ENCODE measurements around the gene SNRK.
A peak's percentile ranks its signal among the peaks of the same experiment; 100 is the strongest.

The SNRK gene

DNA sequence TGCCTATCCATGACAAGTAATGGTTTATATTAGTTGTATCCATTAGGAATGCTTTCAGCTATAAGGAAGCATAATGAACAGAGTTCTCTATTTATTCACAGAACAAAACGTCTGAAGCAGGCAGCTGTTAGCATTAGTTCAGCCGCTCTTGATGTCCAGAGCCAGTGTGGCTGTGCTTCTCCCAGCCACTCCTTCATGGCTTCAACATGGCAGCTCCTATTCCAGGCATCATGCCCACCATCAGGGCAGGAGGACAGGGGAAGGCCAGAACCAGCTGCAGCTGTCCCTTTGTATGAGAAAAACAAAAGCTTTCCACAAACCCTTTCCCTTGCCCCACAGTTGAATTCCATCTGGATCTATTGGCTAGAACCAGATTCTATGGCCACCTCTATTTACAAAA, 12.9 kb upstream of the SNRK start:
- DNase-seq: no peak

DNA sequence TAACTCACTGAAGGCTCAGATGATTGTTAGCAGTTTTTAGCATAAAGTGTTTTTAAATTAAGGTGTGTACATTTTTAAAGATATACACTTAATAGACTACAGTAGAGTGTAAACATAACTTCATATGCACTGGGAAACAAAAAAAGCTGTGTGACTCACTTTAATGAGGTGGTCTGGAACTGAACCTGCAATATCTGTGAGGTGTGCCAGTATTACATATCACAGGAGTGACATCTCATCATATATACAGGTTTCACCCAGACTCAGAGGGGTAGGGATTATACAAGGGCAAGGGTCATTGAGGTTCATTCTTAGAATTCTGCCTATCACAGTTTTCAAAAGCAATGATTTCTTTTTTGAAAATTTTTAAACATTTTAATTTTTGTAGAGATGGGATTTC, 7.3 kb upstream of the SNRK start:
- no peak for DNase-seq

DNA sequence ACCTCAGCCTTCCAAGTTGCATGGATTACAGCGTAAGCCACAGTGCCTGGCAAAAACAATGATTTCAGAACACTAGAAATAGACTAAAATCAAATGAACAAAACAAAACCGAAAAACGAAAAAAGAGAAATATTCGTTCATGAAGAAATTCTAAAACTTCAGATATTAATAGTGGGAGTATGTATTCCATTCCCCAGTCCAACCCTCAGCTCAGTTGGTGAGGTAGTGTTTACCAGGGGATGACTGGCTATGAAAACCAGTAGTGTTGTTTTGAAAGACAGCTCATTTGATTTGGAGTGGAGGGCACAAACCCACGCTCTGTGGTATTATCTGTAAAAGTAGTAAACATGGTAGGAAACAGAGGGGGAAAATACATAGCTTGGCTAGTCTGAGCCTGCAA, 6.8 kb upstream of the SNRK start:
- DNase-seq: no peak

DNA sequence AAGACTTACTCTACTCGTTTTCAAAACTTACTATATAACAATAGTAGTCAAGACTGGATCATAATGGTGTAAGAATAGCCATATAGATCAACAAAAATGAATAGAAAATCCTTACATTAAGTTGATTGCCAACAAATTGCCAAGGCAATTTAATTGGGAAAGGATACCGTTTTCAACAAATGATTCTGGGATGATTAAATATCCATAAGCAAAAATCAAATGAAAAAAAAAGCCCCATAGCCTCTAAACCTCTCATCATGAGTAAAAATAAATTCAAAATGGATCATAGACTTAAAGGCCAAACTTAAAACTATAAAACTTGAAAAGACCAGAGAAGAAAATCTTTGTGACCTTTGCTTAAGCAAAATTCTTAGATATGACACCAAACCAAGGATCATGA, 5.3 kb upstream of the SNRK start:
- DNase-seq: no peak

DNA sequence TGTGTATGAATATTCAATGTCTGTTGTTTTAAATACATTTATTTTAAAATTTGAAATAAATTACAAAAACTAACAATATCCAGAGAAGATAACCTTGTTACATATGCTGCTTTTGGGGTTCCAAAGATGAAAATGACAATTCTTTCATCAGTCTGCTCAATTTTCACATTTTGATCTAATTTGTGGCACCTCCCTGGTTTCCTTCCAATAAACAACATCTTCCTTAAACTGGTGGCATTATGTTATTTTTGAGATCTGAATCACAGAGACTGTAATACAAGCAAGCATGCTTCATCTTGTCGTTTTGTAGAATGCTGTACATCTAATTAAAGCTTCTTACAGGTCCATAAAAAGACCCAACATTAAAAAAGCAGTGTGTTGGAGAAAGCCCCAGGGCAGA, 2.2 kb upstream of the SNRK start:
- no peak for DNase-seq

DNA sequence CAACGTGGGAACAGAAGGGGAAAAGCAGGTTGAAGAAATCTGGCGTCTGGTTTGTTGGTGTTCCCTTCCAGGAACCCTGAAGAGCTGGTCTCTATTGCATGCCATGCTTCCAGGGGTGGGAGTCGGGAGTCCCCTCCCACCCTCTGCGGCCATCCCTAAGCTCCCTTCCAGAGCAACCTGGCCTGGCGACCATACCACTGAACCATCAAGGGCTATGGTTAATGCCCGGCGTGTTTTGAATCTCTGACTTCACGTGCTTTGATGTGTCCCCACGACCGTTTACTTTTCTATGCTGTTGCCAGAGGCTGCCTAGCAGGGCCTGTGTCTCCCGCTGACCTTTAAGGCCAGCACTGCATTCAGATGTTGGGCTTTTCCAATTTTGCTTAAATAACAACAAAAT, 696 bp upstream of the SNRK start:
- no peak for DNase-seq

DNA sequence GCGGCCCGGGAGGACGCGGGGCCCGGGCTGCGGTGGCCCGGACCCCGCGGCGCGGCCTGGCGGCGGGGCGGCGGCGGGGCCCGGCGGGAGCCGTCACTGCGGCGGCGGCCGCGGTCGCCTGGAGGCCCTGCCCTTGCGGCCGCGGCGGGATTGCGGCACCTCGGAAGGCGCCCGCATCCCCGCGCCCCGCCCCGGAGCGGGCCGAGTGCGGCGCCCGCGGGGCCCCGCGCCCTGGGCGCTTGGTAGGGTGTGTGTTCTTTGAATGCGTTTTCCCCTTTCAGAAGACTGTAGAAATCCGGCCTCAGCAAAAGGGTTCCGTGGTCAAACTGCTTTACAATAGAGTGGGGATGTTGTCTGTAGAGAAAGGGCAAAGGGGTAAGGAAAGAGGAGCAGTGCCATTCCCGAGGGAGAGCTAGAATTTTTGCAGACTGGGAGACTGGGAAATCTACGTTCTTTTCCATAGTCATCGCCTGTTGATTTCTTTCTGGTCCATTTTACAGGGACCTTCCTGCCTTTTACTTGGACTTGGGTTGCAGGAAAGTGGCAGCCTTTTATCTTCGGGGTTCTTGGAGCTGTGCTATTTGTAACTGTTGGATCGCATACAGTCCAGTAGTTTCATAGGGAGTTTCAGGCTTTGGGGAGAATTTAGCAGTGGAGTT, 630 bp downstream of the SNRK start:
- peak; percentile 30 to 76 (median 57) for DNase-seq

DNA sequence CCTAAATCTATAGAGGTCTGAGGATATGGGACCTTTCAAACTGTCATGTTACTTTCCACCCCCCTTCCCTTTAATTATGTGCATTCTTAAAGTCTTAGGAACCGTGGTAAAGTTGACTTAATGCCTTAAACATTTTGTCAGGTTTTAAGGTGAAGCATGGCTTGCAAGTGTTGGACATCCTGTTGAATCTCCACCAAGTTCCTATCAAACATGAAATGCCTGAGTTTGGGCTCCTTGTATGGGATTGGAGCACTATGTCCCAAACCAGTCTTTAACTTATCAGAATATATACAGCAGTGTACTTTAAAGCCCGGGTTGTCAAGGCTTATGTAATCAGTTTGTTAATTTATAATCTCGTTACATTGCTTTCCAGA, 1.1 kb downstream of the SNRK start:
- DNase-seq: peak in 1 of 4 experiments; percentile 27

DNA sequence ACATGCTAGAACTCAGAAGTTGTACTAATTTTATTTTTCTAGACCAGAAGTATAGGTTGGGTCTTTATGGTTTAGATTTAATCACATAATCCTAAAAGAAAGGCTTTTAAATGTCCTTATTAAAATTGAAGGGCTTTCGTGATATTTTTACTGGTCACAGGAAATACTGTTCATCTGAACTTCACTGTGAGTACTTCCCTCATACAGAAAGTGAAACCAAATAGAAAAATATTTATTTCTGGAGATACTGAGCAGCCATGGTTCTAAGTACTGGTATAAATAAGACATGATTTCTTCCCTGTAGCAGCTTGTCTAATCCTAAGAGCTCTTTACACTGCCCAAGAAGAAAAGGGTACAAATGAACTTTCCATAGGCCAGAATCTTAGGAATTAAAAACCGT, 2.0 kb downstream of the SNRK start:
- peak in 2 of 4 experiments; percentile 43 to 54 for DNase-seq

DNA sequence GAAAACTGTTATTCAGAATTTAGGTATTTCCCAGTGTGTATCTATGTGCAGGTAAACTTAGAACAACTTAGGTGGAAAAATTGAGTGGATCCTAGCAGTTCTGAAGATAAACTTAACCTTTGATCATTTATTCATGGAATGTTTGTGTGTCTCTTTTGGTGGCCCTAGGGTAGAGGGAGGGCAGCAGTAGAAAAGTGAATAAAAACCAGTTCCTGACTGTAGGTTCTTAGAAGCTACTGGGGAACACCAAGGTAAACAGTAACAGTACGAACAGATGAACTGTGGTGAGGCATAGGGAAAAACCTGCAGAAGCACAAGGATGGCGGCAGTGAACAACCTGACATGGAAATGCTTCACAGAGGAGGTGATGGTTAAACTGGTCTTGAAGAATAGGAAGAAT, 2.5 kb downstream of the SNRK start:
- DNase-seq: no peak

DNA sequence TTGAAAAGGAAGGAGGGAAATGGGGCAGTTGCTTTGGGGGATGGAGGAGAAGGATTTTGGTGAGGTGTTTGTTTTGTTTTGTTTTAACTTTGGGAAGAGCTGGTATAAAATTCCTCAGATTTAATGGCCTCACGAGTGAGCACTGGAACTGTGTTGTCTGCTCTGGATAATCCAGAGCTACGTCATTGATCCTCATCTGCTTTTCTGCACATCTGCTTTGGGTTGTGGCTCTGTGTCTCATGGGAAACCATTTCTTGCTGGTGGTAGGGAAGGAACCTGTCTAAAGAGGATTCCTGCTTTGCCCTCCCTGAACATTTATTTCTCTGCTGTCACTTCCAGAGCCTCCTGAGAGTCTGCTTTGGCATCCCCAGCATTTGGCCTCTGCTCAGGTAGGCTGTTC, 3.1 kb downstream of the SNRK start:
- DNase-seq: no peak

DNA sequence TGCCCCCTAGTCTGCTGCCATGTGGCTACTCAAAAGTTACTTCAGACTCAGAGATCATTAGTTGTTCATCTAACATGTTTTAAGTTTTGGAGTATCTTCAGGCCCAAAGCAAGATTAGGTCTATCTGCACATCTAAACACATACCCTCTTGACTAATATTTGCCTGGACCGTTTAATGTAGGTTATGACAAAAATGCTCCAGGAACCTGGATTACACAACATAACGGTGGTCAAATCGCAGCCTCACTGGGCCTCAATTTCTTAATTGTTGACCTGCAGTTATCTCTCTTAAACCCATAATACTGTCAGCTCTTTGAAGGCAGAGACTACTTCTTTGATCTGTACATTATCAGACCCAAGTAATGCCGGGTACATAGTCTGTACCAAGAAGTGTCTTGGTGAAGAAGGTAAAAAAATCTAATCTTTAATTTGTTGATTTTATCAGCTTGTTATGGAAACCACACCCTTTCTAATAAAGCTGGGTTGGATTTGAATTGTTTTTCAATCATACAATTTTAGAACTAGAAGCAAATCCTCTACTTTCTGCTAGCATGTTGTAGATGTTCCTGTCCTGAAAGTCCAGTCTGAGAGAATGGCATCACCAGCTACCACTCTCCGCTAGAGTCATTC, 3.6 kb downstream of the SNRK start:
- DNase-seq: no peak

DNA sequence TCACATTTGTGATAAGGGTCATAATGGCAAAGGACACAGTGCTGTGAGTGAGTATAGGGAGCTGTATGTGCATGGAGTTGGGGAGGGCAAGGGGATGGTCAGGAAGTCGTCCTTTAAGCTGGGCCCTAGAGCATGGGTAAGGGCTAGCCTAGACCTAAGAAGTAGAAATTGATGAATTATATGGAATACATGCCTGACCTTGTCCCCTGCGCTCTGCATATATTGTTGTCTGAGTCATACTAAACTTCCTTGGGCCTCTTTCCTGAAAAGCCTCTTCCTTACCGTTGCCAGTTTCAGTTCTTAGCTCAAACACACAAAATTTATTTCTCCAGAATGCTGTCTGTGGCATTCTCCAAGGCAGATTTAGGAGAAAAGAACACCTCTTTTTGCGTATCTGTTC, 4.6 kb downstream of the SNRK start:
- DNase-seq: peak in 3 of 4 experiments; percentile 9 to 45 (median 37)

DNA sequence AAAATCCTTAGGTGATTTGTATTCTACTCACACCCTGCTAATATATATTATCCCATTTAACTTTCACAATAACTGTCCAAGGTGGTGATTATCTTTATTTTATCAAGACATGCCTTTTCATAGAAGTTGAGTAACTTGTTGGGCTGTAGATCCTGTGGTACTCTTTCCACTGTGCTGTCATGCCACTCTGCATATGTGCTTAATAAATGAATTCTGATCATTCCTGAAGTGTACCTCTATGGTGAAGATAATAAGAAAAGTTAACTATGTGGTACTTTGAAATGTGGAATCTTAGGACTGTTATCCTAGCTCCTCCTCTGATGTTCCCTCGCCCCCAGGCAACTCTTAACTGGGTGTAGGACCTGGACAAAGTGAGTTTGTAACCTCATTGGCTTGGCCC, 5.2 kb downstream of the SNRK start:
- DNase-seq: no peak

DNA sequence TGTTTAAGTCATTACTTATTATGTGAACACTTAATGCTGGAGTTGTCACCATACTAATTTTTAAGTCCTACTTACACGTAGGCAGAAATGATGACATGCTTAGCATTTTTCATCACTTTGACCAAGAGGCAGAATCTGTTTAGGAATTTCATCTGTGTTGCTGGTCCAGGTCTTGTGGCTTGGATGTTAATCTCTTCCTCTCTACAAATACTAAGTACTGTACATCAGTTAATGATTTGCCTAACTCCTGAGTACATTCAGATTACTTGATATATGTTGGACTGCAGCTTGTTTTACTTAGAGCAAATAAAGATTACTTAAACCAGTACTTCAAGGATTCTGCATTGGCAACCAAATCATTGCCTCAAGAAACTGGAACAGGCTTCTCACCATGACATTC, 8.6 kb downstream of the SNRK start:
- no peak for DNase-seq

DNA sequence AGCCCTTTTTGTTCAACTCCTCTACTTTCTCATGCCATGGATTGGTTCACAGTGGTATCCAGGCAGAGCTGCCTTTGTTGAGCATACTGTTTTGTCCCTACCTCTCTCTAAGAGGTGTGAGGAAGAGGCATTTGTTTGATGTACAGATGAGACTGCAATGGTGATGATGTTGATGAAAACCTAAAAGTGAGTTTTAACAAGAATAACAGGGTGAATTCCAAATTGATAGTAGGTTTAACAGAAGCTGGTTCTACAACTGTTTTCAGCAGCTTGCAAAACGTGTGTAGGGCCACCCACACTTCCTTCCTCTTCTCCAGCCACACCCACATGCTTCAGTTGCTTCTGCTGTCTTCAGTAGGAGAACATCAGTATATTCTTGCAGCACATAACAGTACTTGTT, 10.2 kb downstream of the SNRK start:
- DNase-seq: peak; percentile 69 to 91 (median 86)

DNA sequence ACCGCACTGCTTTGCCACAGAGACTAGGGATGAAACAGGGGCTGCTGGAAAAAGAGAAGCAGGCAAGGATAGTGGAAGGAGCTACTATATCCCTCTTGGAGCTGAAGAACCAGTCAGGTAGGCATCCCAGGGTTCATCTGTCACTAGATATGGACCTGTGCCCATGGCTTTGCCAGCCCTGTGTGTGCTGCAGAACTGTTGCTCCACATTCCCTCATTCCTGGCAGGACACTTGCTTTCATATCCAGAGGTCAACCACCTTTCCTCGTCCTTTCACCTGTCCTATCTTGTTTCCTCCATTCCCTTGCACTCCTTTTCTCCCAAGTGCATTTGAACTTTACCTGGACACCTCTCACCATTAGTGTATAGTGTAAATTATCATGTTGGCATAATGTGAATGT, 12.0 kb downstream of the SNRK start:
- peak in 1 of 4 experiments; percentile 5 for DNase-seq

DNA sequence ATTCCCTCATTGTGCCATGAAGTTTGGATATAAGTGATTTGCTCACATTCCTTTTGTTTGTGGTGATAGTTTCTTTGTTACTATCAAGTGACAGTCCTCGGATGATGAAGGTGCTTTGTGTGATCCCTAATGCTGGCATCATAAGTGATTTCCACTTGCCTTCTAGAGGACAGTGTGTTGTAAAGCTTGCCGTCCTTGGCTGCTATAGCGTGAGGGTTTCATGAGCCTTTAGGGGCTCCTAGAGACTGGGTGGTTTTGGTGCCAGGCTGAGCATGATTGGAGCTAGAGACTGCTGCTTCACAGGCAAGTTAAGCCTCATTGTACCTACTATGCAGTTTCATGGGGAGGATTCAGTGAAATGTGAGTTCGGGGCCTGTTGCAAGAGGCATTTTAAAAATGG, 12.4 kb downstream of the SNRK start:
- no peak for DNase-seq

DNA sequence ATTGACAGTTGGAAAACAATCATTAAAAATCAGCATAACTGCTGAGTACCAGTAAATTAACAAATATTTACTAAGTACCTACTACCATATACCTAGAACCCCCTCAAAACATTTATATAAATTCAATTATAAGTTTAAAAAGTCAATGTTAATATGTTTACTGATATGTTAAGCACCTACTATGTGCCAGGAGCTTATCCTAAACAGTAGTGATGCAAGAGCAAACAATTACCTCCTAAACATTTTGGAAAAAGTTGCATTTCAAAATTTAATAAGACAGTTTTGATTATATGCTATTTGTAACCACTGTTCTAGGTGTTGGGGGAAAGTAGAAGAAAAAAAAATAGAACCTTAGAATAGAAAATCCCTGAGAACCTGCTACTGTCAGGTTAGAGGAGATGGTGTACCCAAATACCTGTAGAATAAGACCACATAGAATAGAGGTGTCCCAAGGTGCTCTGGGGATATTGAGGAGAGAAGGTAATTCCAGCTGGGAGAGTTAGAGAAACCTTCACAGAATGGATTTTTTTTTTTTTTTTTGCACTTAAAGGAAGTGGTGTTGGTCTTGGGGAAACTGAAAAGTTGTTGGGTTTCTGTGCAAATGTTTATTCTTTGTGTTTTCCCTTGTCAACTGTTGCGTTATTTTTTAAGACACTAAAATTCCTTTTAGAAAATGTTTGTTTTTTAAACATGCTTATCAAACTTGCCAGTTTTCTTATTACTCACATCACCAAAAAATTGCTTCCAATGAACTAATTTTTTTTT, 16.0 kb downstream of the SNRK start:
- DNase-seq: no peak

DNA sequence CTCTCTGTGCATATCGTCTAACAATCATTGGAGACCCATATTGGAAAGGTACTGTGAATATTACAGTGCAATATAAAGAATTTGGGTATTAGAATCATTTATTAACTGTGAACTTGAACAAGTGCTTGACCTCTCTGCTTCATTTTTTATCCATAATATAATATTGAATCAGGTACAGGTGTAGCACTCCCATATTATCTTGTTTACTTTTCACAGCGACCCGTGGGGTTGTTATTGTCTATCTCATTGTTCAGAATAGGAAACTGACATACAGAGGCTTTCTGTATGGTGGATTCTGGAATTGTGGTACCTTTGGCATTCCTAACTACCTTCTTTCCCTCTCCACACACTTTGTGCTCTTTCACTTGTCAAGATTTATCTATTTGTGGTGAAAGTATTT, 17.8 kb downstream of the SNRK start:
- DNase-seq: no peak

DNA sequence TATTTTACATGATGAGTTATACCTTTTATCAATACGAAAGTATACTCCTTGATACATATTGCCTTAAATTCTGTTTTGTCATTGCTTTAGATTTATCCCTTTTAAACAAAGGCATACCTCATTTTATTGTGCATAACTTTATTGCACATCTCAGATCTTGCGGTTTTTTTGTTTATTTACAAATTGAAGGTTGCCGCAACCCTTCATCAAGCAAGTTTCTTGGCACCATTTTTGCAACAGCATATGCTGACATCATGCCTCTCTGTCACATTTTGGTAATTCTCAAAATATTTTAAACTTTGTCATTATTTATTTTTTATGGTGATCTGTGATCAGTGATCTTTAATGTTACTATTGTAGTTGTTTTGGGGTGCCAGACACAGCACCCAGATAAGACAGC, 20.9 kb downstream of the SNRK start:
- DNase-seq: no peak

DNA sequence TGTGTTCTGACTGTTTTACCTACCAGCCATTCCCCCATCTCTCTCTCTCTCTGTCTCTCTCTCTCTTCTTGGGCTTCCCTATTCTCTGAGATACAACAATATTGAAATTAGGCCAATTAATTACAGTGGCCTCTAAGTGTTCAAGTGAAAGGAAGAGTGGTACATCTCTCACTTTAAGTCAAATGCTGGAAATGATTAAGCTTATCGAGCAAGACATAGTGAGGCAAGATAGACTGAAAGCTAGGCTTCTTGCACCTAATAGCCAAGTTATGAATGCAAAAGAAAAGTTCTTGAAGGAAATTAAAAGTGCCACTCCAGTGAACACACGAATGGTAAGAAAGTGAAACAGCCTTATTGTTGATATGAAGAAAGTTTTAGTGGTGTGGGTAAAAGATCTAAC, 21.3 kb downstream of the SNRK start:
- no peak for DNase-seq

DNA sequence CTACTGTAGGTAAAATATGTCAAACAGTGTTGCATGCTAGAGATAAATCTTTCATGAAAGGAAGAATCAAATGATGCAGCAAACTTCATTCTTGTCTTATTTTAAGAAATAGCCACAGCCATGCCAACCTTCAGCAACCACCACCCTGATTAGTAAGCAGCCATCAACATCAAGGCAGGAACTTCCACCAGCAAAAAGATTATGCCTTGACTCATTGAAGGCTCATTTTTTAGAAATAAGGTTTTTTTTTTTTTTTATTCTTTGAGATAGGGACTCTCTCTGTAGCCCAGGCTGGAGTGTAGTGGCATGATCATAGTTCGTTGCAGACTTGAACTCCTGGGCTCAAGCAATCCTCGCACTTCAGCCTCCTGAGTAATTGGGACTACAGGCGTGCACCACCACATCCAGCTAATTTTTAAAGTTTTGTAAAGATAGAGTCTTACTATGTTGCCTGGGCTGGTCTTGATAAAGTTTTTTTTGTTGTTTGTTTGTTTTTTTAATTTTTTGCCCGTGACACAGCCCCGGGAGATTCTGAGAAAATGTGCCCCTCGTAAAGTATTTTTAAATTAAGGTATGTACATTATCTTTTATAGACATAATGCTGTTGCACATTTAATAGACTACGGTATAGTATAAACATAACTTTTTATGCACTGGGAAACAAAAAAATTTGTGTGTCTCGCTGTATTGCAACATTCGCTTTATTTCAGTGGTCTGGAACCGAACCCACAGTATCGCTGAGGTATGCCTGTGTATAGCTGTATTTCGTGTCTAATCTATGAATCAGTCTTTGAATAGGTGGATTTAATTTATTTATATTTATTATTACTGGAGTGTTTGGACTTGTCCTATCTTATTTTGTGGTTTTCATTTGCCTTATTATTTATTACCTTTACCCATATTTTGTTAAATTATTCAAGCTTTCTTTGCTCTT, 23.3 kb downstream of the SNRK start:
- DNase-seq: no peak
